Endodermal cell (in vitro differentiated cells): ENCODE results near the gene HNRNPA0. TPM values are rescaled to one million over a fixed set of nuclear protein-coding genes. Genes with fewer than 3 reads are reported as not detected.

Source experiments
- DNase-seq: peaks from one replicate; pipeline ENCODE4 v3.0.0-alpha.2; 2017
- H3K27ac ChIP-seq: 2 replicates; pipeline ENCODE4 v1.5.1; 2013; ENCODE audit warnings: mild to moderate bottlenecking, low read depth, low read length, moderate library complexity
- H3K27me3 ChIP-seq: 2 replicates; pipeline ENCODE4 v1.6.1; 2013; ENCODE audit warnings: mild to moderate bottlenecking, low read length, moderate library complexity; ENCODE audit not compliant: insufficient read depth, control insufficient read depth, poor library complexity, severe bottlenecking
- H3K36me3 ChIP-seq: 2 replicates; pipeline ENCODE4 v1.7.0; 2013; ENCODE audit warnings: mild to moderate bottlenecking, low read length, moderate library complexity; ENCODE audit not compliant: control insufficient read depth, insufficient read depth
- H3K4me1 ChIP-seq: one replicate; pipeline ENCODE4 v1.7.0; 2013; ENCODE audit warnings: low read length; ENCODE audit not compliant: control insufficient read depth, insufficient read depth
- H3K4me3 ChIP-seq: 2 replicates; pipeline ENCODE4 v1.5.1; 2013; ENCODE audit warnings: mild to moderate bottlenecking, low read length, moderate library complexity
- H3K9ac ChIP-seq: 2 replicates; pipeline ENCODE4 v1.6.1; 2013; ENCODE audit warnings: mild to moderate bottlenecking, low read length, moderate library complexity; ENCODE audit not compliant: poor library complexity, severe bottlenecking; ENCODE audit errors: extremely low read depth
- H3K9me3 ChIP-seq: 2 replicates; pipeline ENCODE4 v1.6.1; 2013; ENCODE audit warnings: mild to moderate bottlenecking, low read length, moderate library complexity; ENCODE audit not compliant: control insufficient read depth
- H3K27ac Mint-ChIP-seq: 2 replicates; pipeline ENCODE4 v1.8.0; 2020; ENCODE audit warnings: mixed read lengths
- H3K27me3 Mint-ChIP-seq: 2 replicates; pipeline ENCODE4 v1.8.0; 2021; ENCODE audit warnings: mild to moderate bottlenecking, mixed read lengths; ENCODE audit not compliant: insufficient read depth
- H3K36me3 Mint-ChIP-seq: 2 replicates; pipeline ENCODE4 v1.8.0; 2020; ENCODE audit warnings: low read depth, mixed read lengths
- H3K4me1 Mint-ChIP-seq: 2 replicates; pipeline ENCODE4 v1.8.0; 2020; ENCODE audit warnings: mixed read lengths
- H3K4me3 Mint-ChIP-seq: 2 replicates; pipeline ENCODE4 v1.8.0; 2020; ENCODE audit warnings: mild to moderate bottlenecking, moderate library complexity, mixed read lengths
- H3K9me3 Mint-ChIP-seq: 2 replicates; pipeline ENCODE4 v1.8.0; 2020; ENCODE audit warnings: mild to moderate bottlenecking, mixed read lengths
- WGBS, 2 experiments: methylation state at CpG; one replicate each; pipeline versions ENCODE4 v1.1.5 to v1.1.7; 2013; ENCODE audit warnings: missing lambda C conversion rate in 2 of 2, mixed read lengths in 1 of 2; ENCODE audit not compliant: insufficient coverage in 1 of 2, insufficient read length in 1 of 2; 5-methylcytosine and 5-hydroxymethylcytosine counted together
- total RNA-seq, 2 donors: library from RNA; stranded (reverse); fragmentation: NEBNext Ultra II Directional in 1 of 2; extraction: Animal tissue kit (Norgen Biotek cat#: 25700) in 1 of 2; gene quantifications; 2 replicates in 1 of 2; 3 replicates in 1 of 2; pipeline ENCODE4 v1.2.1, GENCODE V29; 2021
- TF ChIP-seq, protein P1 (sequence below): fragments of 200-600 bp; sonication (generic); conservative IDR thresholded peaks from 2 replicates; pipeline ENCODE4 v1.5.0; 2021; ENCODE audit warnings: antibody characterized with exemption, mild to moderate bottlenecking

The HNRNPA0 gene
- total RNA-seq, 2 donors from 2014 or later: 50.7 to 61.0 TPM

DNA sequence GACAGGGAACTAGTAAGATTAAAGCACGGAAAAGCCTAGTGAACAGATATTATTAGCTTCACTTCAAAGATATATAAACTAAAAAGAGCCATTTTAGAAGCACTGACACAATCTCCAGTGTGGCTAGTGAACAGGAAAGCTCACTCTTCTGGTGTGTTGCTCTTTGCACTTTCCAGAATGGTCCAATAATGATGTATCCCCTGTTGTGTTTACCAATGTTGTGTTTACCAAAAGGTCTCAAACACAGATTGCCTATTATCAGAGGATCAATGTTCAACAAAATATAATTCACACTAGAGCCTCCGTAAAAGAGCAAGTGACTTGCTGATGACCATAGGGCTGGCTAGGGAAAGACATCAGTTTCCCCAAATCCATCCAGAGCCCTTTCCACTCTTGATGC lies 29.9 kb downstream of the HNRNPA0 start:
- WGBS, 2 experiments: 90 to 100% methylated on average over 1 to 2 of the region's 2 CpGs

DNA sequence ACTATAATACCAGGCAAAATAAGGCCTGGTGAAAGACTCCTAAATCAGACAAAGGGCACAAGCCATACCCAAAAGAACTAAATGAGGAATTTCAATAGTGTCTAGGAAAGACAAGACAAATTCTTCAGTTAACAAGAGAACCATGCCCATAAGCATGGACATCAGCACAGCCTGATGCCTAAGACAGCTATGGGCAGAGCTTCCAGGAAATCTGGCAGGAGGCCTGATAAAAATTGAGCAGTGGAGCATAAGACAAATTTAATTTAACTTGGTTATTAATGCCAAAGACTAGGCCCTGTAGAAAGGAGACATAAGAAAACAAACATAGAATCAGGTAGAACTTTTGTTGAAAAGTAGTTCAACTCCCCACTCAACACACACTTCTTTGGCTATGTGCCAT lies 35.6 kb downstream of the HNRNPA0 start:
- Mint-ChIP-seq H3K4me3 (no peak overlapping the region), H3K9me3 (peaks cover 7% of the 10 kb centered on the region), H3K36me3 (peaks cover 26% of the 10 kb centered on the region), H3K27ac (no peak overlapping the region), H3K27me3 (no peaks in the 10 kb centered on the region), H3K4me1 (peaks cover 15% of the 10 kb centered on the region)
- TF ChIP-seq, protein P1, sequence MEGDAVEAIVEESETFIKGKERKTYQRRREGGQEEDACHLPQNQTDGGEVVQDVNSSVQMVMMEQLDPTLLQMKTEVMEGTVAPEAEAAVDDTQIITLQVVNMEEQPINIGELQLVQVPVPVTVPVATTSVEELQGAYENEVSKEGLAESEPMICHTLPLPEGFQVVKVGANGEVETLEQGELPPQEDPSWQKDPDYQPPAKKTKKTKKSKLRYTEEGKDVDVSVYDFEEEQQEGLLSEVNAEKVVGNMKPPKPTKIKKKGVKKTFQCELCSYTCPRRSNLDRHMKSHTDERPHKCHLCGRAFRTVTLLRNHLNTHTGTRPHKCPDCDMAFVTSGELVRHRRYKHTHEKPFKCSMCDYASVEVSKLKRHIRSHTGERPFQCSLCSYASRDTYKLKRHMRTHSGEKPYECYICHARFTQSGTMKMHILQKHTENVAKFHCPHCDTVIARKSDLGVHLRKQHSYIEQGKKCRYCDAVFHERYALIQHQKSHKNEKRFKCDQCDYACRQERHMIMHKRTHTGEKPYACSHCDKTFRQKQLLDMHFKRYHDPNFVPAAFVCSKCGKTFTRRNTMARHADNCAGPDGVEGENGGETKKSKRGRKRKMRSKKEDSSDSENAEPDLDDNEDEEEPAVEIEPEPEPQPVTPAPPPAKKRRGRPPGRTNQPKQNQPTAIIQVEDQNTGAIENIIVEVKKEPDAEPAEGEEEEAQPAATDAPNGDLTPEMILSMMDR: no peak
- Histone ChIP-seq H3K36me3 (no peaks in the 10 kb centered on the region), H3K4me3 (no peak overlapping the region), H3K27ac (no peak overlapping the region), H3K4me1 (peaks cover 3% of the 10 kb centered on the region), H3K9ac (no peak overlapping the region), H3K27me3 (no peaks in the 10 kb centered on the region), H3K9me3 (peaks cover 9% of the 10 kb centered on the region)
- DNase-seq: peak; percentile 3

More for the DNA sequence above, 29.9 kb downstream of the HNRNPA0 start:
- TF ChIP-seq, protein P1: no peak
- Histone ChIP-seq H3K27ac (no peak overlapping the region), H3K9ac (no peak overlapping the region), H3K9me3 (peaks cover 4% of the 10 kb centered on the region), H3K36me3 (no peaks in the 10 kb centered on the region), H3K4me1 (peaks cover 7% of the 10 kb centered on the region), H3K27me3 (no peaks in the 10 kb centered on the region), H3K4me3 (no peak overlapping the region)
- no peak overlapping the region for H3K27ac Mint-ChIP-seq
- no peak for DNase-seq
- H3K4me1 Mint-ChIP-seq: peaks cover 15% of the 10 kb centered on the region
- peaks cover 9% of the 10 kb centered on the region for H3K36me3 Mint-ChIP-seq
- H3K4me3 Mint-ChIP-seq: no peak overlapping the region
- no peaks in the 10 kb centered on the region for H3K27me3 Mint-ChIP-seq
- no peaks in the 10 kb centered on the region for H3K9me3 Mint-ChIP-seq

DNA sequence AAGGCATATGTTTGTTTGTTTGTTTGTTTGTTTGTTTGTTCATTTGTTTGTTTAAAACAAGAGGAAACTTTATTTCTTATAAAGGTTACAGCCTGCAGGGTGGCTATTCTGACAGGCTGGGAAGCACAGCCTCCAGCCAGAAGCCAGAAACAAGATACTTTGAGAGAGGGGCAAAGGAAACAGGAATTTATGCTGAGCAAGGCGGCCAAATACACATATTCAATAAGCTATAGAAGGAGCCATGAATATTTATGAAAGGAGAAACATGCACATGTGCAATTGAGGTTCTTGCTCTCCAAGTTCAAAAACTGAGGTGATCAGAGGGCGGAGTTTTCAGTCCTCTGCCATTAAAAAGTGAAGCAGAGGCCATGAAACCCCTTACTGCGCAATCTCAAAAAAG lies 37.8 kb downstream of the HNRNPA0 start:
- Mint-ChIP-seq H3K27ac (no peak overlapping the region), H3K4me3 (no peak overlapping the region)
- 91 to 100% methylated on average over 2 to 3 of the region's 3 CpGs for WGBS, 2 experiments

More for the DNA sequence above, 37.8 kb downstream of the HNRNPA0 start:
- Mint-ChIP-seq H3K36me3 (peaks cover 38% of the 10 kb centered on the region), H3K4me1 (peaks cover 11% of the 10 kb centered on the region), H3K27me3 (no peaks in the 10 kb centered on the region), H3K9me3 (peaks cover 20% of the 10 kb centered on the region)
- H3K27me3 ChIP-seq: no peaks in the 10 kb centered on the region
- TF ChIP-seq, protein P1: no peak
- no peak overlapping the region for H3K27ac ChIP-seq
- no peak overlapping the region for H3K9ac ChIP-seq
- H3K9me3 ChIP-seq: peaks cover 20% of the 10 kb centered on the region
- H3K36me3 ChIP-seq: no peaks in the 10 kb centered on the region
- DNase-seq: peak; percentile 1
- H3K4me3 ChIP-seq: no peak overlapping the region
- no peaks in the 10 kb centered on the region for H3K4me1 ChIP-seq
